Activated T-cell treated with anti-CD3 and anti-CD28 coated beads for 48 hours (primary cell): Measurements from ENCODE around the gene SPTBN4.
"Not testable (repeated sequence)": the region's sequence is repeated elsewhere in the genome, so short reads cannot be mapped to it uniquely, and the experiment has no call there.

Experiments used
- DNase-seq: peaks from one replicate; pipeline ENCODE4 v3.0.0-alpha.2; 2020; ENCODE audit warnings: low read depth

SPTBN4 gene

GRCh38 chr19:40466985-40467734, at the start of gene SPTBN4:
Gene SPTBN4 (plus strand): TSS chr19:40467001. CDS start chr19:40472622, 5,621 bp downstream.
- DNase-seq = no peak

GRCh38 chr19:40417643-40417981, 49.2 kb upstream of the SPTBN4 start:
- no peak for DNase-seq

- no peak for DNase-seq
Measured at GRCh38 chr19:40418040-40418439, 48.8 kb upstream of the SPTBN4 start.

GRCh38 chr19:40419066-40419612, 47.7 kb upstream of the SPTBN4 start:
- DNase-seq = no peak

GRCh38 chr19:40419780-40420179, 47.0 kb upstream of the SPTBN4 start:
- DNase-seq = no peak

- no peak for DNase-seq
Measured at GRCh38 chr19:40420451-40420765, 46.4 kb upstream of the SPTBN4 start.

- DNase-seq = peak; percentile 70
Measured at GRCh38 chr19:40420766-40421765, 45.7 kb upstream of the SPTBN4 start.

- DNase-seq = no peak
Measured at GRCh38 chr19:40421993-40422747, 44.6 kb upstream of the SPTBN4 start.

GRCh38 chr19:40422748-40423566, 43.8 kb upstream of the SPTBN4 start:
- no peak for DNase-seq

GRCh38 chr19:40423938-40424337, 42.9 kb upstream of the SPTBN4 start:
- no peak for DNase-seq

GRCh38 chr19:40424637-40425449, 42.0 kb upstream of the SPTBN4 start:
- DNase-seq = no peak

GRCh38 chr19:40425450-40426287, 41.1 kb upstream of the SPTBN4 start, which contains the start of gene SERTAD1:
Gene SERTAD1 (minus strand): TSS chr19:40425992. CDS start chr19:40423546, 2,446 bp downstream.
- peak; percentile 100 for DNase-seq

- not testable (repeated sequence) for DNase-seq
Measured at GRCh38 chr19:40428197-40428596, 38.6 kb upstream of the SPTBN4 start.

GRCh38 chr19:40430242-40430641, 36.6 kb upstream of the SPTBN4 start:
- DNase-seq = not testable (repeated sequence)

- no peak for DNase-seq
Measured at GRCh38 chr19:40431698-40432097, 35.1 kb upstream of the SPTBN4 start.

- not testable (repeated sequence) for DNase-seq
Measured at GRCh38 chr19:40432760-40433159, 34.0 kb upstream of the SPTBN4 start.

GRCh38 chr19:40433391-40434216, 33.2 kb upstream of the SPTBN4 start:
- peak; percentile 40 for DNase-seq

- DNase-seq = no peak
Measured at GRCh38 chr19:40438284-40438683, 28.5 kb upstream of the SPTBN4 start.
